Smooth muscle cell (in vitro differentiated cells): ENCODE measurements around the gene MEIS2. TPM values are rescaled to one million over a fixed set of nuclear protein-coding genes. Genes with fewer than 3 reads are reported as not detected.

Source experiments
- DNase-seq: peaks from one replicate; lab custom pipeline; 2025; ENCODE audit not compliant: unreplicated experiment; lab: John Stamatoyannopoulos, UW
- H2AFZ ChIP-seq: fragments of 200-600 bp; sonication (generic); 2 replicates; pipeline ENCODE4 v1.6.0; 2016; ENCODE audit warnings: antibody characterized with exemption, low read depth, mild to moderate bottlenecking
- H3F3A ChIP-seq: fragments of 200-600 bp; sonication (generic); 2 replicates; pipeline ENCODE4 v1.6.0; 2017; ENCODE audit warnings: antibody characterized with exemption, low read depth
- H3K27ac ChIP-seq: fragments of 200-600 bp; sonication (generic); 2 replicates; pipeline ENCODE4 v1.5.1; 2016; ENCODE audit warnings: low read depth, mild to moderate bottlenecking
- H3K27me3 ChIP-seq: fragments of 200-600 bp; sonication (generic); 2 replicates; pipeline ENCODE4 v1.6.1; 2016; ENCODE audit warnings: low read depth, mild to moderate bottlenecking
- H3K36me3 ChIP-seq: fragments of 200-600 bp; sonication (generic); 2 replicates; pipeline ENCODE4 v1.5.1; 2016; ENCODE audit warnings: low read depth
- H3K4me1 ChIP-seq: fragments of 200-600 bp; sonication (generic); 2 replicates; pipeline ENCODE4 v1.5.1; 2016; ENCODE audit warnings: low read depth
- H3K4me2 ChIP-seq: fragments of 200-600 bp; sonication (generic); 2 replicates; pipeline ENCODE4 v1.6.0; 2016; ENCODE audit warnings: mild to moderate bottlenecking
- H3K4me3 ChIP-seq: fragments of 200-600 bp; sonication (generic); 2 replicates; pipeline ENCODE4 v1.5.1; 2016; ENCODE audit warnings: mild to moderate bottlenecking
- H3K79me2 ChIP-seq: fragments of 200-600 bp; sonication (generic); 2 replicates; pipeline ENCODE4 v1.6.0; 2016; ENCODE audit warnings: low read depth, mild to moderate bottlenecking
- H3K9ac ChIP-seq: fragments of 200-600 bp; sonication (generic); 2 replicates; pipeline ENCODE4 v1.6.0; 2016; ENCODE audit warnings: low read depth
- H3K9me3 ChIP-seq: fragments of 200-600 bp; sonication (generic); replicated peaks from 2 replicates; pipeline ENCODE4 v1.5.1; 2016; ENCODE audit warnings: low read depth
- H4K20me1 ChIP-seq: fragments of 200-600 bp; sonication (generic); 2 replicates; pipeline ENCODE4 v1.6.0; 2016; ENCODE audit warnings: low read depth
- CTCF ChIP-seq: fragments of 200-600 bp; sonication (generic); IDR thresholded peaks from 2 replicates; pipeline ENCODE4 v1.5.1; 2017; ENCODE audit warnings: borderline replicate concordance, mild to moderate bottlenecking, antibody characterized with exemption; ENCODE audit not compliant: insufficient read depth, poor library complexity, severe bottlenecking
- WGBS: methylation state at CpG from one replicate; pipeline ENCODE4 v1.1.7; 2016; ENCODE audit warnings: low lambda C conversion rate; 5-methylcytosine and 5-hydroxymethylcytosine counted together
- polyA plus RNA-seq: library from polyadenylated mRNA; unstranded; fragments of >200 nt; fragmentation: Nextera tagmentation; extraction: Ambion mirVana; gene quantifications from 2 replicates; pipeline ENCODE4 v1.2.1, GENCODE V29; 2016
- total RNA-seq: library from RNA; depleted of rRNA; stranded (reverse); fragments of >200 nt; gene quantifications from 2 replicates; pipeline ENCODE4 v1.2.3, GENCODE V29; 2014

Gene MEIS2
- total and polyA plus RNA-seq, 2 experiments from 2014 or later = 13.0 to 33.4 TPM

GRCh38 chr15:36880224-36880912, 220.0 kb downstream of the MEIS2 start:
- no peaks in the 10 kb centered on the region for H3K36me3 ChIP-seq
- peaks cover 47% of the 10 kb centered on the region for H3K4me1 ChIP-seq
- TF ChIP-seq CTCF = no peak
- no peak overlapping the region for H3K27ac ChIP-seq
- no peaks in the 10 kb centered on the region for H3F3A ChIP-seq
- H3K79me2 ChIP-seq = no peaks in the 10 kb centered on the region
- H4K20me1 ChIP-seq = no peaks in the 10 kb centered on the region
- peak overlapping the region; percentile 41 for H3K4me3 ChIP-seq
- H3K27me3 ChIP-seq = peaks cover 69% of the 10 kb centered on the region
- H3K9me3 ChIP-seq = no peaks in the 10 kb centered on the region
- peak overlapping the region; percentile 32 for H2AFZ ChIP-seq
- H3K4me2 ChIP-seq = peak overlapping the region; percentile 83
- H3K9ac ChIP-seq = no peak overlapping the region
- WGBS = 4% methylated on average over 52 of the region's 52 CpGs
- no peak for DNase-seq

- no peak overlapping the region for H3K9ac ChIP-seq
- WGBS = 19% methylated on average over 25 of the region's 25 CpGs
- H2AFZ ChIP-seq = peak overlapping the region; percentile 32
- no peak for TF ChIP-seq CTCF
- H3K79me2 ChIP-seq = no peaks in the 10 kb centered on the region
- H3K4me3 ChIP-seq = peak overlapping the region; percentile 41
- H3K4me1 ChIP-seq = peaks cover 45% of the 10 kb centered on the region
- H3K27ac ChIP-seq = no peak overlapping the region
- no peak for DNase-seq
- no peaks in the 10 kb centered on the region for H3K9me3 ChIP-seq
- no peaks in the 10 kb centered on the region for H3K36me3 ChIP-seq
- H3F3A ChIP-seq = no peaks in the 10 kb centered on the region
- H3K27me3 ChIP-seq = peaks cover 68% of the 10 kb centered on the region
- no peaks in the 10 kb centered on the region for H4K20me1 ChIP-seq
- peak overlapping the region; percentile 83 for H3K4me2 ChIP-seq
These were observed 220.7 kb downstream of the MEIS2 start for GRCh38 chr15:36879568-36880222.

GRCh38 chr15:36878684-36879262, 221.6 kb downstream of the MEIS2 start:
- Histone ChIP-seq H3K4me2 (peak overlapping the region; percentile 80), H3K27ac (no peak overlapping the region)
- no peak for DNase-seq

More at GRCh38 chr15:36878684-36879262, 221.6 kb downstream of the MEIS2 start:
- no peak overlapping the region for H2AFZ ChIP-seq
- no peaks in the 10 kb centered on the region for H4K20me1 ChIP-seq
- no peaks in the 10 kb centered on the region for H3F3A ChIP-seq
- TF ChIP-seq CTCF = no peak
- H3K79me2 ChIP-seq = no peaks in the 10 kb centered on the region
- no peak overlapping the region for H3K9ac ChIP-seq
- peaks cover 62% of the 10 kb centered on the region for H3K27me3 ChIP-seq
- H3K4me3 ChIP-seq = peak overlapping the region; percentile 18
- WGBS = 39% methylated on average over 12 of the region's 12 CpGs
- H3K4me1 ChIP-seq = peaks cover 36% of the 10 kb centered on the region
- H3K36me3 ChIP-seq = no peaks in the 10 kb centered on the region
- H3K9me3 ChIP-seq = no peaks in the 10 kb centered on the region
